GM19239 (cell line): ENCODE data around the gene SFXN1.
"Not testable (repeated sequence)": the region's sequence is repeated elsewhere in the genome, so short reads cannot be mapped to it uniquely, and the experiment has no call there.

Experiments
- DNase-seq: peaks from one replicate; pipeline ENCODE4 v3.0.0; 2011; ENCODE audit warnings: low spot score; ENCODE audit not compliant: insufficient read length
- FAIRE-seq: peaks from 2 replicates; lab custom pipeline; 2011; peaks lifted over from hg19 to GRCh38; lab: Jason Lieb, UNC

Gene SFXN1

GRCh38 chr5:175489693-175490443 is 11.5 kb downstream of the SFXN1 start:
- DNase-seq, result no peak
- no peak for FAIRE-seq

- FAIRE-seq (no peak), DNase-seq (no peak)
These were observed 12.9 kb downstream of the SFXN1 start for GRCh38 chr5:175491223-175491622.

GRCh38 chr5:175493260-175493659 is 14.9 kb downstream of the SFXN1 start:
- no peak for FAIRE-seq
- no peak for DNase-seq

GRCh38 chr5:175493726-175494125 is 15.4 kb downstream of the SFXN1 start:
- FAIRE-seq (no peak), DNase-seq (no peak)

GRCh38 chr5:175494264-175495183 is 16.2 kb downstream of the SFXN1 start:
- FAIRE-seq (no peak), DNase-seq (no peak)

GRCh38 chr5:175501759-175502158 is 23.4 kb downstream of the SFXN1 start:
- no peak for FAIRE-seq

GRCh38 chr5:175507671-175508070 is 29.3 kb downstream of the SFXN1 start:
- not testable (repeated sequence) for FAIRE-seq, DNase-seq

More at GRCh38 chr5:175501759-175502158, 23.4 kb downstream of the SFXN1 start:
- no peak for DNase-seq

- DNase-seq (no peak), FAIRE-seq (no peak)
These were observed 30.5 kb downstream of the SFXN1 start for GRCh38 chr5:175508896-175509295.

- DNase-seq (no peak), FAIRE-seq (no peak)
These were observed 34.9 kb downstream of the SFXN1 start for GRCh38 chr5:175513297-175513696.

GRCh38 chr5:175513726-175514125 is 35.4 kb downstream of the SFXN1 start:
- no peak for DNase-seq
- no peak for FAIRE-seq

- FAIRE-seq (no peak), DNase-seq (no peak)
These were observed 38.8 kb downstream of the SFXN1 start for GRCh38 chr5:175516933-175517823.

GRCh38 chr5:175517824-175518450 is 39.6 kb downstream of the SFXN1 start:
- FAIRE-seq (no peak), DNase-seq (no peak)

GRCh38 chr5:175519006-175519405 is 40.6 kb downstream of the SFXN1 start:
- DNase-seq, result no peak
- no peak for FAIRE-seq

GRCh38 chr5:175520321-175520720 is 42.0 kb downstream of the SFXN1 start:
- no peak for DNase-seq
- FAIRE-seq, result no peak

GRCh38 chr5:175520873-175521272 is 42.5 kb downstream of the SFXN1 start:
- FAIRE-seq (no peak), DNase-seq (no peak)

GRCh38 chr5:175521313-175521833 is 43.0 kb downstream of the SFXN1 start:
- no peak for FAIRE-seq
- no peak for DNase-seq

GRCh38 chr5:175523292-175523691 is 44.9 kb downstream of the SFXN1 start:
- no peak for DNase-seq
- no peak for FAIRE-seq

GRCh38 chr5:175524211-175524610 is 45.9 kb downstream of the SFXN1 start:
- DNase-seq, result no peak
- FAIRE-seq, result no peak

- no peak for DNase-seq
- FAIRE-seq, result no peak
These were observed 48.3 kb downstream of the SFXN1 start for GRCh38 chr5:175526691-175527090.

- DNase-seq, result no peak
- no peak for FAIRE-seq
These were observed 53.0 kb downstream of the SFXN1 start for GRCh38 chr5:175531361-175531760.
